PC-9 (cell line): ENCODE data around the gene PRCD. TPM values are rescaled to one million over a fixed set of nuclear protein-coding genes. Genes with fewer than 3 reads are reported as not detected.

ENCODE experiments used
- BruUV-seq: library from RNA; stranded (reverse); fragments of 400-500 nt; replicated peaks from 2 replicates; lab custom pipeline; 2021; lab: Mats Ljungman, UMichigan
- CTCF ChIA-PET: fragments of 300-600 bp; sonication (Branson Sonifier 250); formaldehyde crosslinking; loops from one replicate; lab custom pipeline; 2022; ENCODE audit warnings: antibody characterized with exemption; lab: Charles Lee
- POLR2A ChIA-PET: fragments of 300-600 bp; sonication (Branson Sonifier 250); formaldehyde crosslinking; loops from one replicate; lab custom pipeline; 2022; ENCODE audit warnings: antibody characterized with exemption; ENCODE audit not compliant: unreplicated experiment; lab: Charles Lee
- DNase-seq, 2 experiments: peaks; one replicate each; pipeline versions ENCODE4 v3.0.0 to v3.0.0-alpha.2; 2015 to 2022; ENCODE audit warnings: mixed read lengths in 1 of 2
- H2AFZ ChIP-seq: fragments of 200-600 bp; sonication (generic); 2 replicates; pipeline ENCODE4 v1.8.1; 2017; ENCODE audit warnings: antibody characterized with exemption
- H3F3A ChIP-seq: fragments of 200-600 bp; sonication (generic); 2 replicates; pipeline ENCODE4 v1.8.1; 2017; ENCODE audit warnings: antibody characterized with exemption, mild to moderate bottlenecking, low read depth; ENCODE audit not compliant: insufficient read depth
- H3K27ac ChIP-seq: fragments of 200-600 bp; sonication (generic); 2 replicates; pipeline ENCODE4 v1.6.1; 2016; ENCODE audit warnings: mixed run types
- H3K27me3 ChIP-seq: fragments of 200-600 bp; sonication (generic); 2 replicates; pipeline ENCODE4 v1.6.1; 2016; ENCODE audit warnings: low read depth, mixed run types; ENCODE audit not compliant: insufficient read depth
- H3K36me3 ChIP-seq: fragments of 200-600 bp; sonication (generic); 2 replicates; pipeline ENCODE4 v1.6.1; 2016; ENCODE audit warnings: low read depth, mixed run types
- H3K4me1 ChIP-seq: fragments of 200-600 bp; sonication (generic); replicated peaks from 2 replicates; pipeline ENCODE4 v1.6.1; 2016; ENCODE audit warnings: mixed run types; ENCODE audit not compliant: insufficient read depth
- H3K4me2 ChIP-seq: fragments of 200-600 bp; sonication (generic); 2 replicates; pipeline ENCODE4 v1.6.1; 2017; ENCODE audit warnings: mixed run types
- H3K4me3 ChIP-seq: fragments of 200-600 bp; sonication (generic); 2 replicates; pipeline ENCODE4 v1.6.1; 2016; ENCODE audit warnings: mixed run types
- H3K79me2 ChIP-seq: fragments of 200-600 bp; sonication (generic); 2 replicates; pipeline ENCODE4 v1.6.1; 2017; ENCODE audit warnings: low read depth, mixed run types
- H3K9me2 ChIP-seq: fragments of 200-600 bp; sonication (generic); 2 replicates; pipeline ENCODE4 v1.8.1; 2017; ENCODE audit warnings: mild to moderate bottlenecking; ENCODE audit not compliant: insufficient read depth
- H3K9me3 ChIP-seq: fragments of 200-600 bp; sonication (generic); 2 replicates; pipeline ENCODE4 v1.8.1; 2016; ENCODE audit warnings: low read depth; ENCODE audit not compliant: insufficient read depth
- H4K20me1 ChIP-seq: fragments of 200-600 bp; sonication (generic); 2 replicates; pipeline ENCODE4 v1.8.1; 2017; ENCODE audit not compliant: insufficient read depth
- EZH2 ChIP-seq: fragments of 200-600 bp; sonication (generic); IDR thresholded peaks from 2 replicates; pipeline ENCODE4 v1.8.0; 2017; ENCODE audit warnings: antibody characterized with exemption, low read depth
- intact Hi-C: fragments of 100-400 bp; cut with micrococcal nuclease; formaldehyde crosslinking; loops from one replicate; pipeline ENCODE4 v1.10.0; 2022; ENCODE audit not compliant: unreplicated experiment
- total RNA-seq: library from RNA; stranded (reverse); gene quantifications from 2 replicates; pipeline ENCODE4 v1.2.3, GENCODE V29; 2021
- TF ChIP-seq, protein P1 (sequence below): fragments of 200-600 bp; sonication (generic); conservative IDR thresholded peaks from 2 replicates; pipeline ENCODE4 v1.6.1; 2017; ENCODE audit warnings: mixed run types, antibody characterized with exemption, mild to moderate bottlenecking, moderate library complexity

The PRCD gene
- total RNA-seq, 1 experiment from 2014 or later: 2.7 TPM

DNA sequence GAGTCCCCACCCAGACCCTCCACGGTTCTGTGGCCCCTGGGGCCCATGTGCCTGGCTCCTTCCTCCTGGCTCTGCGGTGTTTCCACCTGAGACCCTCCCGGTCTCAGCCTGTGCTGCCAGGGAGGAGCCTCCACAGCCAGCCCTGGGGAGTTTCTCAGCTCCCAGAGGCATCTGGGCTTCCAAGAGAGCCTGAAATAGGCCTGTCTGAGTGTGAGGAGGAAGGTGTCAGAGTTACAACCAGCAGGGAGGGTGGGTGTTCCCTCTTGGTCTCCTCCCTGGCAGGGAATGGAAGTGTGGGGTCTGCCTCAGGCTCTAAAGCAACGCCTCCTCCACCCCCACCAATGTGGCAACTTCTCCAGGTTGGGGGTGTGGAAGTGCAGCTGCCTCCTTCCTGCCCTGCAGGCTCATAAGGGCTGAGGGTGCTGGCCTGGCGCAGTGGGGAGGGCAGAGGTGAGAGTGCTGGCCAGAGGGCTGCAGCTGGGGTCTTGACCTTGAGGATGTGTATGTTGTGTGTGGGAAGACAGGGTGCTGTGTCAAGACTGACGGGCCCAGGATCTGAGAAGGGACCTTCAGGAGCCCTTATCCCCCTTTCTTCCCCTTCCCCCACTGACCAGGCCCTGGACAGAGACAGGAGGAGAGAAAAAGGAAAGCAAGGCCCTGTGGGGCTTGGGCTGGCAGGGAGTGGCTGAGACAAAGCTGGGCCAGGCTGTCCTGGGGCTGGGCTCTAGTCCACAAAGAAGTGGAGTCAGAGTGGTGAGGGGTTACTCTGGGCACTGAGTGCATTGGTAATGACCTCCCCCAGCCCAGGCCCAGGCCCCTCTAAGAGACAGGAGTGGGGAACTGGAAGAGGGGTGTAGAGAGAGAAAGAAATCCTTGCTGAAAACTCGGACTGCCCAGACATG lies 4.8 kb upstream of the PRCD start:
- ChIA-PET CTCF (interaction anchor here (0.6 kb wide), 1 partner anchor 15 kb away, joined by 16 read pairs; no protein-coding TSS in a partner anchor), POLR2A (no interaction called here)
- Histone ChIP-seq H3K27me3 (no peaks in the 10 kb centered on the region), H3K4me1 (peaks cover 38% of the 10 kb centered on the region), H3K4me2 (peak overlapping the region; percentile 26; the same call in 1 of the 2 replicates), H3K36me3 (no peaks in the 10 kb centered on the region), H3F3A (peaks cover 26% of the 10 kb centered on the region), H3K9me3 (no peaks in the 10 kb centered on the region), H2AFZ (no peak overlapping the region), H3K27ac (no peak overlapping the region), H4K20me1 (no peaks in the 10 kb centered on the region), H3K4me3 (no peak overlapping the region), H3K79me2 (no peaks in the 10 kb centered on the region), H3K9me2 (no peaks in the 10 kb centered on the region)
- TF ChIP-seq EZH2: no peak
- TF ChIP-seq, protein P1, sequence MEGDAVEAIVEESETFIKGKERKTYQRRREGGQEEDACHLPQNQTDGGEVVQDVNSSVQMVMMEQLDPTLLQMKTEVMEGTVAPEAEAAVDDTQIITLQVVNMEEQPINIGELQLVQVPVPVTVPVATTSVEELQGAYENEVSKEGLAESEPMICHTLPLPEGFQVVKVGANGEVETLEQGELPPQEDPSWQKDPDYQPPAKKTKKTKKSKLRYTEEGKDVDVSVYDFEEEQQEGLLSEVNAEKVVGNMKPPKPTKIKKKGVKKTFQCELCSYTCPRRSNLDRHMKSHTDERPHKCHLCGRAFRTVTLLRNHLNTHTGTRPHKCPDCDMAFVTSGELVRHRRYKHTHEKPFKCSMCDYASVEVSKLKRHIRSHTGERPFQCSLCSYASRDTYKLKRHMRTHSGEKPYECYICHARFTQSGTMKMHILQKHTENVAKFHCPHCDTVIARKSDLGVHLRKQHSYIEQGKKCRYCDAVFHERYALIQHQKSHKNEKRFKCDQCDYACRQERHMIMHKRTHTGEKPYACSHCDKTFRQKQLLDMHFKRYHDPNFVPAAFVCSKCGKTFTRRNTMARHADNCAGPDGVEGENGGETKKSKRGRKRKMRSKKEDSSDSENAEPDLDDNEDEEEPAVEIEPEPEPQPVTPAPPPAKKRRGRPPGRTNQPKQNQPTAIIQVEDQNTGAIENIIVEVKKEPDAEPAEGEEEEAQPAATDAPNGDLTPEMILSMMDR: no peak
- intact Hi-C loops: no loop called here
- BruUV-seq: no TSS peak
- peak in 1 of 2 experiments; percentile 31 for DNase-seq

- Histone ChIP-seq H3K4me2 (no peak overlapping the region), H3K27me3 (no peaks in the 10 kb centered on the region), H2AFZ (no peak overlapping the region), H3K79me2 (no peaks in the 10 kb centered on the region), H3K9me3 (no peaks in the 10 kb centered on the region), H3K36me3 (no peaks in the 10 kb centered on the region), H4K20me1 (no peaks in the 10 kb centered on the region), H3K9me2 (no peaks in the 10 kb centered on the region), H3K4me1 (peaks cover 33% of the 10 kb centered on the region), H3F3A (peaks cover 26% of the 10 kb centered on the region), H3K27ac (no peak overlapping the region), H3K4me3 (no peak overlapping the region)
- BruUV-seq: no TSS peak
- ChIA-PET CTCF (interaction anchor here (0.6 kb wide), 1 partner anchor 16 kb away, joined by 16 read pairs; no protein-coding TSS in a partner anchor), POLR2A (no interaction called here)
- TF ChIP-seq, protein P1: no peak
- no peak for TF ChIP-seq EZH2
- DNase-seq: no peak
- intact Hi-C loops: no loop called here
These were observed 3.9 kb upstream of the PRCD start for GRCh38 chr17:76535788-76536510.

GRCh38 chr17:76536511-76537287 lies 3.1 kb upstream of the PRCD start:
- no peaks in the 10 kb centered on the region for H3K36me3 ChIP-seq
- H3K4me3 ChIP-seq: no peak overlapping the region
- POLR2A ChIA-PET: no interaction called here
- H3K9me3 ChIP-seq: no peaks in the 10 kb centered on the region
- no peaks in the 10 kb centered on the region for H3K27me3 ChIP-seq
- no peak overlapping the region for H3K27ac ChIP-seq
- TF ChIP-seq, protein P1: no peak
- TF ChIP-seq EZH2: no peak
- DNase-seq: no peak
- H3K9me2 ChIP-seq: no peaks in the 10 kb centered on the region
- H3K4me1 ChIP-seq: peaks cover 30% of the 10 kb centered on the region
- CTCF ChIA-PET: no interaction called here
- no peak overlapping the region for H3K4me2 ChIP-seq
- peaks cover 25% of the 10 kb centered on the region for H3F3A ChIP-seq
- BruUV-seq: no TSS peak
- no peaks in the 10 kb centered on the region for H4K20me1 ChIP-seq
- no peak overlapping the region for H2AFZ ChIP-seq
- no peaks in the 10 kb centered on the region for H3K79me2 ChIP-seq
- intact Hi-C loops: no loop called here
